HEK293 (cell line): ENCODE results near the gene GINS1.

ENCODE experiments used
- GFI1B ChIP-seq: fragments of 450-650 bp; formaldehyde crosslinking; IDR thresholded peaks from 2 replicates; pipeline ENCODE4 v1.5.1; 2016; ENCODE audit warnings: missing biosample characterization, missing genetic modification characterization
- HOXD13 ChIP-seq: sonication (generic); formaldehyde crosslinking; IDR thresholded peaks from 2 replicates; pipeline ENCODE4 v1.8.0; 2022; ENCODE audit warnings: missing genetic modification reagents, borderline replicate concordance
- RBAK ChIP-seq: fragments of 450-650 bp; formaldehyde crosslinking; IDR thresholded peaks from 2 replicates; pipeline ENCODE4 v1.5.1; 2016; ENCODE audit warnings: missing biosample characterization, missing genetic modification characterization
- REPIN1 ChIP-seq: fragments of 450-650 bp; formaldehyde crosslinking; IDR thresholded peaks from 2 replicates; pipeline ENCODE4 v1.5.1; 2017; ENCODE audit warnings: missing biosample characterization, missing genetic modification characterization, low read depth
- SCRT2 ChIP-seq: fragments of 450-650 bp; formaldehyde crosslinking; IDR thresholded peaks from 2 replicates; pipeline ENCODE4 v1.5.1; 2016; ENCODE audit warnings: missing biosample characterization, missing genetic modification characterization
- WT1 ChIP-seq: fragments of 450-650 bp; formaldehyde crosslinking; IDR thresholded peaks from 2 replicates; pipeline ENCODE4 v1.5.1; 2016; ENCODE audit warnings: missing biosample characterization, missing genetic modification characterization
- ZBTB8A ChIP-seq: fragments of 450-650 bp; formaldehyde crosslinking; IDR thresholded peaks from 2 replicates; pipeline ENCODE4 v1.5.1; 2016; ENCODE audit warnings: missing biosample characterization, missing genetic modification characterization
- ZNF248 ChIP-seq: fragments of 450-650 bp; formaldehyde crosslinking; IDR thresholded peaks from 2 replicates; pipeline ENCODE4 v1.5.1; 2017; ENCODE audit warnings: missing biosample characterization, missing genetic modification characterization
- ZNF350 ChIP-seq: fragments of 450-650 bp; formaldehyde crosslinking; IDR thresholded peaks from 2 replicates; pipeline ENCODE4 v1.5.0; 2017; ENCODE audit warnings: missing biosample characterization, mild to moderate bottlenecking, missing genetic modification characterization
- ZNF473 ChIP-seq: fragments of 450-650 bp; formaldehyde crosslinking; IDR thresholded peaks from 2 replicates; pipeline ENCODE4 v1.5.1; 2017; ENCODE audit warnings: missing biosample characterization, missing genetic modification characterization
- ZNF555 ChIP-seq: fragments of 450-650 bp; formaldehyde crosslinking; conservative IDR thresholded peaks from 2 replicates; pipeline ENCODE4 v1.5.1; 2017; ENCODE audit warnings: missing biosample characterization, mild to moderate bottlenecking, missing genetic modification characterization, inconsistent platforms
- ZNF558 ChIP-seq: fragments of 450-650 bp; formaldehyde crosslinking; IDR thresholded peaks from 2 replicates; pipeline ENCODE4 v1.5.1; 2016; ENCODE audit warnings: missing biosample characterization, missing genetic modification characterization
- ZNF660 ChIP-seq: fragments of 450-650 bp; IDR thresholded peaks from 2 replicates; pipeline ENCODE4 v1.5.1; 2018; ENCODE audit warnings: missing biosample characterization, mild to moderate bottlenecking, missing genetic modification characterization
- ZNF776 ChIP-seq: fragments of 450-650 bp; formaldehyde crosslinking; IDR thresholded peaks from 2 replicates; pipeline ENCODE4 v1.5.0; 2017; ENCODE audit warnings: missing biosample characterization, missing genetic modification characterization, borderline replicate concordance
- TF ChIP-seq, protein P1 (sequence below): fragments of 450-650 bp; formaldehyde crosslinking; IDR thresholded peaks from 2 replicates; pipeline ENCODE4 v1.5.1; 2016; ENCODE audit warnings: missing biosample characterization, missing genetic modification characterization
- TF ChIP-seq, protein P2 (sequence below): fragments of 450-650 bp; formaldehyde crosslinking; IDR thresholded peaks from 2 replicates; pipeline ENCODE4; 2016; ENCODE audit warnings: missing biosample characterization, missing genetic modification characterization
- TF ChIP-seq, protein P3 (sequence below): fragments of 450-650 bp; formaldehyde crosslinking; IDR thresholded peaks from 2 replicates; pipeline ENCODE4 v1.5.1; 2016; ENCODE audit warnings: missing biosample characterization, missing genetic modification characterization
- TF ChIP-seq, protein P4 (sequence below): fragments of 450-650 bp; formaldehyde crosslinking; IDR thresholded peaks from 2 replicates; pipeline ENCODE4 v1.5.1; 2017; ENCODE audit warnings: missing biosample characterization, missing genetic modification characterization
- TF ChIP-seq, protein P5 (sequence below): fragments of 450-650 bp; IDR thresholded peaks from 2 replicates; pipeline ENCODE4 v1.5.1; 2018; ENCODE audit warnings: missing biosample characterization, missing genetic modification characterization
- TF ChIP-seq, protein P6 (sequence below): fragments of 450-650 bp; formaldehyde crosslinking; IDR thresholded peaks from 2 replicates; pipeline ENCODE4 v1.5.1; 2016; ENCODE audit warnings: missing biosample characterization, missing genetic modification characterization
- TF ChIP-seq, protein P7 (sequence below): fragments of 450-650 bp; formaldehyde crosslinking; IDR thresholded peaks from 2 replicates; pipeline ENCODE4 v1.5.1; 2016; ENCODE audit warnings: missing biosample characterization, missing genetic modification characterization
- TF ChIP-seq, protein P8 (sequence below): fragments of 450-650 bp; formaldehyde crosslinking; IDR thresholded peaks from 2 replicates; pipeline ENCODE4 v1.5.0; 2017; ENCODE audit warnings: missing biosample characterization, missing genetic modification characterization, borderline replicate concordance

The GINS1 gene

DNA sequence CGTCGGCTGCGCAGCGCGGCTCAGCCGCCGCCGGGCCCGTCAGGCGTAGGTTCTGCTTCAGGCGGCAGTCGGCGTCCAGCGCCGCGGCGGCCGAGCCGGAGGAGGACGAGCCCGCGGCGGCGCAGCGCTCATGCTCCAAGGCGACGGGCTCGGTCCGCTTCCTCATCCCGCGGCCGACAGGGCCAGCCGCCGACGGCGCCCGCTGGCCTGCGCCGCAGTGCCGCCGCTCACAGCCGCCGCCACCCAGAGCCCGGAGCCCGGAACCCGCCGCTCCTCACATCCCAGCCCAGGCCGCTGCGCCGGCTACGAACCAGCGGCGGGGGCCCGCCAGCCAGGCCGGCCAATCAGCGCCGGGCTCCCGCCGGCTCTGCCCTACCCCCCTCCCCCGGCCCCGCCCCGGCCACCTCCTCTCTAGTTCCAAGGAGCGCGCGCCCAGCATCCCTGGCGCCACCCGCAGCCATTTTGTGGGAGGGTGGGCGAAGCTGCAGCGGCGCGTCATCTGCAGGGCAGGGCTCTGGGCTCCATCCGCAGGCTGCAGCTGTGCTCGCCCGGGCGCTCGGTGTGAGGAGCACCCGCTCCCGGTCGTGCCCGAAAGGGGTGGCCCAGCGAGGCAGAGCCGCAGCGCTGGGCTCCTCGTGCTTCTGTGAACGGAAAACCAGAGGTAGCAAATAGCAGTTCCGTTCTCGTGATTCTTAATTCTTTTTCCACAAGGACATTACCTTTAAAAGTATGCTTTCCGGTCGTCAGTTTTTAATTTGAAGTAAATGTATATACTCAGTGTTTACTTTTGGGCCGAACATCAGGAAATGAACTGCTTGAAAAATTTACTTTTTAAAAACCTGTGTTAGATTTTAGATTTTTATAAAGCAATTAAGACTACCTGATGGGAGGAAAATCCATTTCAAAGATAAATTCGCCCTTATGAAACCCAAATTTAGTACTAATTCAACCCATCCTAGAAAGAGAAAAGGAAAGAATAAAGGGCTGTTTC is 16.6 kb upstream of the GINS1 start, which contains the start of gene ABHD12 (continued):
- TF ChIP-seq ZNF555 (tag by site-specific recombination) (no peak), ZNF350 (tag by site-specific recombination) (no peak), SCRT2 (no peak), GFI1B (tag by site-specific recombination) (no peak), ZNF660 (tag by site-specific recombination) (no peak), ZNF558 (tag by site-specific recombination) (no peak), ZBTB8A (tag by site-specific recombination) (peak; percentile 99), WT1 (tag by site-specific recombination) (peak; percentile 40; the same call in 1 of the 2 replicates), RBAK (no peak), ZNF473 (tag by site-specific recombination) (no peak), REPIN1 (no peak), HOXD13 (CRISPR knock-in tag) (no peak), ZNF248 (tag by site-specific recombination) (no peak), ZNF776 (tag by site-specific recombination) (no peak)
- TF ChIP-seq, protein P1, sequence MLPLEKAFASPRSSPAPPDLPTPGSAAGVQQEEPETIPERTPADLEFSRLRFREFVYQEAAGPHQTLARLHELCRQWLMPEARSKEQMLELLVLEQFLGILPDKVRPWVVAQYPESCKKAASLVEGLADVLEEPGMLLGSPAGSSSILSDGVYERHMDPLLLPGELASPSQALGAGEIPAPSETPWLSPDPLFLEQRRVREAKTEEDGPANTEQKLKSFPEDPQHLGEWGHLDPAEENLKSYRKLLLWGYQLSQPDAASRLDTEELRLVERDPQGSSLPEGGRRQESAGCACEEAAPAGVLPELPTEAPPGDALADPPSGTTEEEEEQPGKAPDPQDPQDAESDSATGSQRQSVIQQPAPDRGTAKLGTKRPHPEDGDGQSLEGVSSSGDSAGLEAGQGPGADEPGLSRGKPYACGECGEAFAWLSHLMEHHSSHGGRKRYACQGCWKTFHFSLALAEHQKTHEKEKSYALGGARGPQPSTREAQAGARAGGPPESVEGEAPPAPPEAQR (tag by site-specific recombination) = no peak
- TF ChIP-seq, protein P2, sequence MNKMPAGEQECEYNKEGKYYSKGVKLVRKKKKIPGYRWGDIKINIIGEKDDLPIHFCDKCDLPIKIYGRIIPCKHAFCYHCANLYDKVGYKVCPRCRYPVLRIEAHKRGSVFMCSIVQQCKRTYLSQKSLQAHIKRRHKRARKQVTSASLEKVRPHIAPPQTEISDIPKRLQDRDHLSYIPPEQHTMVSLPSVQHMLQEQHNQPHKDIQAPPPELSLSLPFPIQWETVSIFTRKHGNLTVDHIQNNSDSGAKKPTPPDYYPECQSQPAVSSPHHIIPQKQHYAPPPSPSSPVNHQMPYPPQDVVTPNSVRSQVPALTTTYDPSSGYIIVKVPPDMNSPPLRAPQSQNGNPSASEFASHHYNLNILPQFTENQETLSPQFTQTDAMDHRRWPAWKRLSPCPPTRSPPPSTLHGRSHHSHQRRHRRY (tag by site-specific recombination) = no peak
- TF ChIP-seq, protein P3, sequence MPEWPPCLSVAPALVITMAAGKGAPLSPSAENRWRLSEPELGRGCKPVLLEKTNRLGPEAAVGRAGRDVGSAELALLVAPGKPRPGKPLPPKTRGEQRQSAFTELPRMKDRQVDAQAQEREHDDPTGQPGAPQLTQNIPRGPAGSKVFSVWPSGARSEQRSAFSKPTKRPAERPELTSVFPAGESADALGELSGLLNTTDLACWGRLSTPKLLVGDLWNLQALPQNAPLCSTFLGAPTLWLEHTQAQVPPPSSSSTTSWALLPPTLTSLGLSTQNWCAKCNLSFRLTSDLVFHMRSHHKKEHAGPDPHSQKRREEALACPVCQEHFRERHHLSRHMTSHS (tag by site-specific recombination) = no peak
- TF ChIP-seq, protein P4, sequence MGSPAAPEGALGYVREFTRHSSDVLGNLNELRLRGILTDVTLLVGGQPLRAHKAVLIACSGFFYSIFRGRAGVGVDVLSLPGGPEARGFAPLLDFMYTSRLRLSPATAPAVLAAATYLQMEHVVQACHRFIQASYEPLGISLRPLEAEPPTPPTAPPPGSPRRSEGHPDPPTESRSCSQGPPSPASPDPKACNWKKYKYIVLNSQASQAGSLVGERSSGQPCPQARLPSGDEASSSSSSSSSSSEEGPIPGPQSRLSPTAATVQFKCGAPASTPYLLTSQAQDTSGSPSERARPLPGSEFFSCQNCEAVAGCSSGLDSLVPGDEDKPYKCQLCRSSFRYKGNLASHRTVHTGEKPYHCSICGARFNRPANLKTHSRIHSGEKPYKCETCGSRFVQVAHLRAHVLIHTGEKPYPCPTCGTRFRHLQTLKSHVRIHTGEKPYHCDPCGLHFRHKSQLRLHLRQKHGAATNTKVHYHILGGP (tag by site-specific recombination) = no peak
- TF ChIP-seq, protein P5, sequence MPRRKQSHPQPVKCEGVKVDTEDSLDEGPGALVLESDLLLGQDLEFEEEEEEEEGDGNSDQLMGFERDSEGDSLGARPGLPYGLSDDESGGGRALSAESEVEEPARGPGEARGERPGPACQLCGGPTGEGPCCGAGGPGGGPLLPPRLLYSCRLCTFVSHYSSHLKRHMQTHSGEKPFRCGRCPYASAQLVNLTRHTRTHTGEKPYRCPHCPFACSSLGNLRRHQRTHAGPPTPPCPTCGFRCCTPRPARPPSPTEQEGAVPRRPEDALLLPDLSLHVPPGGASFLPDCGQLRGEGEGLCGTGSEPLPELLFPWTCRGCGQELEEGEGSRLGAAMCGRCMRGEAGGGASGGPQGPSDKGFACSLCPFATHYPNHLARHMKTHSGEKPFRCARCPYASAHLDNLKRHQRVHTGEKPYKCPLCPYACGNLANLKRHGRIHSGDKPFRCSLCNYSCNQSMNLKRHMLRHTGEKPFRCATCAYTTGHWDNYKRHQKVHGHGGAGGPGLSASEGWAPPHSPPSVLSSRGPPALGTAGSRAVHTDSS (tag by site-specific recombination) = no peak
- TF ChIP-seq, protein P6, sequence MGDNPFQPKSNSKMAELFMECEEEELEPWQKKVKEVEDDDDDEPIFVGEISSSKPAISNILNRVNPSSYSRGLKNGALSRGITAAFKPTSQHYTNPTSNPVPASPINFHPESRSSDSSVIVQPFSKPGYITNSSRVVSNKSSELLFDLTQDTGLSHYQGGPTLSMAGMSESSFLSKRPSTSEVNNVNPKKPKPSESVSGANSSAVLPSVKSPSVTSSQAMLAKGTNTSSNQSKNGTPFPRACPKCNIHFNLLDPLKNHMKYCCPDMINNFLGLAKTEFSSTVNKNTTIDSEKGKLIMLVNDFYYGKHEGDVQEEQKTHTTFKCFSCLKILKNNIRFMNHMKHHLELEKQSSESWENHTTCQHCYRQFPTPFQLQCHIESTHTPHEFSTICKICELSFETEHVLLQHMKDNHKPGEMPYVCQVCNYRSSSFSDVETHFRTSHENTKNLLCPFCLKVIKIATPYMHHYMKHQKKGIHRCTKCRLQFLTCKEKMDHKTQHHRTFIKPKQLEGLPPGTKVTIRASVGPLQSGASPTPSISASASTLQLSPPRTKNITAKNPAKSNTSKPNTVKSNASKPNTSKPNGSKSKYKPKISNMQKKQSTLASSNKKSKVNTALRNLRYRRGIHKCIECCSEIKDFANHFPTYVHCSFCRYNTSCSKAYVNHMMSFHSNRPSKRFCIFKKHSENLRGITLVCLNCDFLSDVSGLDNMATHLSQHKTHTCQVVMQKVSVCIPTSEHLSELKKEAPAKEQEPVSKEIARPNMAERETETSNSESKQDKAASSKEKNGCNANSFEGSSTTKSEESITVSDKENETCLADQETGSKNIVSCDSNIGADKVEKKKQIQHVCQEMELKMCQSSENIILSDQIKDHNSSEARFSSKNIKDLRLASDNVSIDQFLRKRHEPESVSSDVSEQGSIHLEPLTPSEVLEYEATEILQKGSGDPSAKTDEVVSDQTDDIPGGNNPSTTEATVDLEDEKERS (tag by site-specific recombination) = no peak
- TF ChIP-seq, protein P7, sequence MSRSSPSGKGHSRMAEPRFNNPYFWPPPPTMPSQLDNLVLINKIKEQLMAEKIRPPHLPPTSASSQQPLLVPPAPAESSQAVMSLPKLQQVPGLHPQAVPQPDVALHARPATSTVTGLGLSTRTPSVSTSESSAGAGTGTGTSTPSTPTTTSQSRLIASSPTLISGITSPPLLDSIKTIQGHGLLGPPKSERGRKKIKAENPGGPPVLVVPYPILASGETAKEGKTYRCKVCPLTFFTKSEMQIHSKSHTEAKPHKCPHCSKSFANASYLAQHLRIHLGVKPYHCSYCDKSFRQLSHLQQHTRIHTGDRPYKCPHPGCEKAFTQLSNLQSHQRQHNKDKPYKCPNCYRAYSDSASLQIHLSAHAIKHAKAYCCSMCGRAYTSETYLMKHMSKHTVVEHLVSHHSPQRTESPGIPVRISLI = no peak
- TF ChIP-seq, protein P8, sequence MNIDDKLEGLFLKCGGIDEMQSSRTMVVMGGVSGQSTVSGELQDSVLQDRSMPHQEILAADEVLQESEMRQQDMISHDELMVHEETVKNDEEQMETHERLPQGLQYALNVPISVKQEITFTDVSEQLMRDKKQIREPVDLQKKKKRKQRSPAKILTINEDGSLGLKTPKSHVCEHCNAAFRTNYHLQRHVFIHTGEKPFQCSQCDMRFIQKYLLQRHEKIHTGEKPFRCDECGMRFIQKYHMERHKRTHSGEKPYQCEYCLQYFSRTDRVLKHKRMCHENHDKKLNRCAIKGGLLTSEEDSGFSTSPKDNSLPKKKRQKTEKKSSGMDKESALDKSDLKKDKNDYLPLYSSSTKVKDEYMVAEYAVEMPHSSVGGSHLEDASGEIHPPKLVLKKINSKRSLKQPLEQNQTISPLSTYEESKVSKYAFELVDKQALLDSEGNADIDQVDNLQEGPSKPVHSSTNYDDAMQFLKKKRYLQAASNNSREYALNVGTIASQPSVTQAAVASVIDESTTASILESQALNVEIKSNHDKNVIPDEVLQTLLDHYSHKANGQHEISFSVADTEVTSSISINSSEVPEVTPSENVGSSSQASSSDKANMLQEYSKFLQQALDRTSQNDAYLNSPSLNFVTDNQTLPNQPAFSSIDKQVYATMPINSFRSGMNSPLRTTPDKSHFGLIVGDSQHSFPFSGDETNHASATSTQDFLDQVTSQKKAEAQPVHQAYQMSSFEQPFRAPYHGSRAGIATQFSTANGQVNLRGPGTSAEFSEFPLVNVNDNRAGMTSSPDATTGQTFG (tag by site-specific recombination) = no peak
